SK-N-SH (cell line): ENCODE measurements around the gene CALD1. TPM values are rescaled to one million over a fixed set of nuclear protein-coding genes. Genes with fewer than 3 reads are reported as not detected.

Experiments used
- CTCF ChIA-PET: fragments of 300-600, 350-600 bp; formaldehyde crosslinking; extraction: SDS; loops from one replicate; lab custom pipeline; 2021; lab: Yijun Ruan, JAX
- POLR2A ChIA-PET: fragments of 350-600 bp; sonication (Branson Sonifier 250); formaldehyde crosslinking; extraction: SDS; loops from one replicate; lab custom pipeline; 2020; ENCODE audit warnings: antibody characterized with exemption, inconsistent platforms; lab: Yijun Ruan, JAX
- DNase-seq: peaks from one replicate; pipeline ENCODE4 v3.0.0; 2012
- H2AFZ ChIP-seq: fragments of 200-600 bp; sonication (generic); 2 replicates; pipeline ENCODE4 v1.8.1; 2016; ENCODE audit warnings: antibody characterized with exemption, mild to moderate bottlenecking, low read depth
- H3F3A ChIP-seq: fragments of 200-600 bp; sonication (generic); replicated peaks from 2 replicates; pipeline ENCODE3; 2016; ENCODE audit warnings: antibody characterized with exemption, mild to moderate bottlenecking; ENCODE audit not compliant: insufficient read depth
- H3K27ac ChIP-seq, 2 experiments: fragments of 200-500 bp in 1 of 2; fragments of 200-600 bp in 1 of 2; sonication (Bioruptor generic) in 1 of 2; sonication (generic), shearing (Covaris generic) in 1 of 2; 2 replicates each; pipeline versions ENCODE4 v1.5.1 to v1.6.1; 2014 to 2016; ENCODE audit warnings: low read depth in 2 of 2, inconsistent platforms in 1 of 2, low read length in 1 of 2, mild to moderate bottlenecking in 1 of 2, mixed read lengths in 1 of 2
- H3K27me3 ChIP-seq: fragments of 200-600 bp; sonication (generic), shearing (Covaris generic); 2 replicates; pipeline ENCODE4 v1.6.1; 2016; ENCODE audit warnings: mixed run types; ENCODE audit not compliant: insufficient read depth
- H3K36me3 ChIP-seq, 2 experiments: fragments of 200-500 bp in 1 of 2; fragments of 200-600 bp in 1 of 2; sonication (Bioruptor generic) in 1 of 2; sonication (generic) in 1 of 2; replicated peaks in 1 of 2; 2 replicates each; pipeline versions ENCODE3 to v1.5.1; 2014 to 2016; ENCODE audit warnings: low read length in 1 of 2, mild to moderate bottlenecking in 1 of 2; ENCODE audit not compliant: insufficient read depth in 2 of 2, control insufficient read depth in 1 of 2
- H3K4me1 ChIP-seq, 2 experiments: fragments of 200-500 bp in 1 of 2; fragments of 200-600 bp in 1 of 2; sonication (Bioruptor generic) in 1 of 2; sonication (generic), shearing (Covaris generic) in 1 of 2; 2 replicates each; pipeline versions ENCODE4 v1.5.1 to v1.6.1; 2014 to 2016; ENCODE audit warnings: low read depth in 1 of 2, low read length in 1 of 2, mixed run types in 1 of 2; ENCODE audit not compliant: insufficient read depth in 2 of 2, control insufficient read depth in 1 of 2
- H3K4me2 ChIP-seq: fragments of 200-600 bp; sonication (generic), shearing (Covaris generic); 2 replicates; pipeline ENCODE4 v1.6.1; 2017; ENCODE audit warnings: mixed run types
- H3K4me3 ChIP-seq, 2 experiments: fragments of 200-500 bp in 1 of 2; fragments of 200-600 bp in 1 of 2; sonication (Bioruptor generic) in 1 of 2; sonication (generic), shearing (Covaris generic) in 1 of 2; 2 replicates each; pipeline versions ENCODE4 v1.5.1 to v1.8.1; 2014 to 2016; ENCODE audit warnings: low read depth in 2 of 2, inconsistent platforms in 1 of 2, low read length in 1 of 2, mild to moderate bottlenecking in 1 of 2, mixed read lengths in 1 of 2, moderate library complexity in 1 of 2
- H3K79me2 ChIP-seq: fragments of 200-600 bp; sonication (generic); 2 replicates; pipeline ENCODE4 v1.8.1; 2017; ENCODE audit warnings: mild to moderate bottlenecking; ENCODE audit not compliant: insufficient read depth
- H3K9ac ChIP-seq: fragments of 200-600 bp; sonication (generic); 2 replicates; pipeline ENCODE4 v1.6.1; 2017; ENCODE audit warnings: mixed run types
- H3K9me2 ChIP-seq: fragments of 200-600 bp; sonication (generic); 2 replicates; pipeline ENCODE4 v1.6.1; 2017; ENCODE audit warnings: mixed run types
- H3K9me3 ChIP-seq: fragments of 200-600 bp; sonication (generic); 2 replicates; pipeline ENCODE4 v1.6.1; 2017; ENCODE audit warnings: mixed run types, mild to moderate bottlenecking, moderate library complexity
- H4K20me1 ChIP-seq: fragments of 200-600 bp; sonication (generic); 2 replicates; pipeline ENCODE4 v1.6.1; 2017; ENCODE audit warnings: mild to moderate bottlenecking, mixed run types; ENCODE audit not compliant: insufficient read depth
- ELF1 ChIP-seq: IDR thresholded peaks from 2 replicates; pipeline ENCODE4 v1.4.0; 2012
- EP300 ChIP-seq, 2 experiments: IDR thresholded peaks; 2 replicates each; pipeline versions ENCODE4 v1.4.0 to v1.6.1; 2012; ENCODE audit warnings: borderline replicate concordance in 1 of 2, low read depth in 1 of 2, low read length in 1 of 2
- FOSL2 ChIP-seq: IDR thresholded peaks from 2 replicates; pipeline ENCODE4 v1.4.0; 2012; ENCODE audit warnings: low read depth, mild to moderate bottlenecking, moderate library complexity, borderline replicate concordance
- FOXJ3 ChIP-seq: sonication (generic); formaldehyde crosslinking; IDR thresholded peaks from 2 replicates; pipeline ENCODE4 v1.5.1; 2020; ENCODE audit warnings: mild to moderate bottlenecking, missing genetic modification reagents
- GABPA ChIP-seq: IDR thresholded peaks from 2 replicates; pipeline ENCODE4 v1.4.0; 2012; ENCODE audit warnings: low read depth, mild to moderate bottlenecking
- GATA2 ChIP-seq: sonication (generic); formaldehyde crosslinking; IDR thresholded peaks from 2 replicates; pipeline ENCODE4 v1.5.0; 2020; ENCODE audit warnings: mild to moderate bottlenecking, missing genetic modification reagents
- JUND ChIP-seq: IDR thresholded peaks from 2 replicates; pipeline ENCODE4 v1.4.0; 2012
- MAX ChIP-seq: IDR thresholded peaks from 2 replicates; pipeline ENCODE4 v1.4.0; 2012; ENCODE audit warnings: low read depth
- NFIC ChIP-seq: IDR thresholded peaks from 2 replicates; pipeline ENCODE4 v1.4.0; 2012; ENCODE audit warnings: borderline replicate concordance
- NRF1 ChIP-seq: IDR thresholded peaks from 2 replicates; pipeline ENCODE4 v1.6.1; 2012; ENCODE audit warnings: low read depth, mild to moderate bottlenecking, low read length
- PBX3 ChIP-seq: IDR thresholded peaks from 2 replicates; pipeline ENCODE4; 2012
- RAD21 ChIP-seq: IDR thresholded peaks from 2 replicates; pipeline ENCODE4 v1.6.1; 2012; ENCODE audit warnings: mild to moderate bottlenecking, low read length
- REST ChIP-seq: IDR thresholded peaks from 2 replicates; pipeline ENCODE4 v1.6.1; 2012; ENCODE audit warnings: mild to moderate bottlenecking, low read depth, low read length, moderate library complexity
- RFX5 ChIP-seq: IDR thresholded peaks from 2 replicates; pipeline ENCODE4 v1.6.1; 2012; ENCODE audit warnings: mild to moderate bottlenecking, improper control_type of control experiment, low read length
- RXRA ChIP-seq: IDR thresholded peaks from 2 replicates; pipeline ENCODE4 v1.4.0; 2012; ENCODE audit warnings: low read depth, mild to moderate bottlenecking, borderline replicate concordance
- SIN3A ChIP-seq: IDR thresholded peaks from 2 replicates; pipeline ENCODE4 v1.6.1; 2012; ENCODE audit warnings: low read depth, mild to moderate bottlenecking, low read length, moderate library complexity, borderline replicate concordance
- TAF1 ChIP-seq: IDR thresholded peaks from 2 replicates; pipeline ENCODE4 v1.6.1; 2012; ENCODE audit warnings: low read depth, mild to moderate bottlenecking, low read length, moderate library complexity, borderline replicate concordance
- TCF12 ChIP-seq: IDR thresholded peaks from 2 replicates; pipeline ENCODE4 v1.4.0; 2012
- TEAD4 ChIP-seq: IDR thresholded peaks from 2 replicates; pipeline ENCODE4 v1.4.0; 2012; ENCODE audit warnings: mild to moderate bottlenecking, borderline replicate concordance; ENCODE audit not compliant: insufficient read depth
- USF1 ChIP-seq: IDR thresholded peaks from 2 replicates; pipeline ENCODE4 v1.4.0; 2012; ENCODE audit warnings: low read depth, borderline replicate concordance
- YY1 ChIP-seq: IDR thresholded peaks from 2 replicates; pipeline ENCODE4 v1.4.0; 2012; ENCODE audit warnings: low read depth, mild to moderate bottlenecking
- WGBS: methylation state at CpG from one replicate; pipeline ENCODE4 v1.1.6; 2017; ENCODE audit warnings: low lambda C conversion rate; 5-methylcytosine and 5-hydroxymethylcytosine counted together
- polyA plus RNA-seq, 3 experiments: library from polyadenylated mRNA; depleted of rRNA; stranded (reverse); fragments of >200 nt; gene quantifications; 2 replicates each; pipeline ENCODE4 v1.2.3, GENCODE V29; 2012
- TF ChIP-seq, protein P1 (sequence below): fragments of 150-350 bp; IDR thresholded peaks from 2 replicates; pipeline ENCODE4 v1.6.1; 2016; ENCODE audit warnings: mild to moderate bottlenecking, low read depth, low read length

Gene CALD1
- polyA plus RNA-seq, 1 of the 3 experiments (the other 2 are of a cell fraction), result 299 TPM

DNA sequence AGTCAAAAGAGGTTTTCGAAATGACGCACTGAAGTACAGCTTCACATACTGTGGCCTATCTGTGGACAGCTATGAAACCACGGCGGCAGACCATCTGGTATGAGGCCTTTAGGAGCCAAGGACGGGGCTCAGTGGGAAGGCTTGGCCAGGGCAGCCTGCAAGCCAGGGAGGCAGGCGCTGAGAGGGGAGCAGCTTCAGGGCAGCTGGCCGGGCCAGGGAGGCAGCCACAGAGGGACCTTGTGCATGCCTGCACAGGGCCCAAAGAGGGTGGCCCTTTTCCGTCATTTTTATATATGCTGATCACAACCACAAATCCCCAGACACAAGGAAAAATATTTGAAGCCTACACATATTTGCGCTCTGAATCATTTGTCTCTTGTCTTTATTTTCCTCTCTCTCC lies 13.5 kb downstream of the CALD1 start:
- H2AFZ ChIP-seq, result no peak overlapping the region
- H3K4me3 ChIP-seq, result no peak overlapping the region
- H3K9me3 ChIP-seq, result no peaks in the 10 kb centered on the region
- ChIA-PET CTCF (interaction anchor here (1.1 kb wide), 2 partner anchors 11 to 14 kb away, joined by 3 read pairs; no protein-coding TSS in a partner anchor), POLR2A (no interaction called here)
- peaks cover 100% of the 10 kb centered on the region for H3K79me2 ChIP-seq
- peaks cover 12 to 58% of the 10 kb centered on the region in 2 experiments for H3K36me3 ChIP-seq
- no peak overlapping the region for H3K4me2 ChIP-seq
- TF ChIP-seq GABPA, result no peak
- no peak for TF ChIP-seq REST
- TF ChIP-seq RFX5, result no peak
- TF ChIP-seq GATA2 (CRISPR knock-in tag), result no peak
- TF ChIP-seq JUND, result 0 out of 2 replicates have a peak, but pooled peaks have one; percentile 11
- no peak for TF ChIP-seq SIN3A
- TF ChIP-seq NRF1, result no peak
- H3K27me3 ChIP-seq, result no peaks in the 10 kb centered on the region
- H3K27ac ChIP-seq, result peak overlapping the region in 1 of 2 experiments; percentile 46; a peak in 2 of 4 replicates
- DNase-seq, result no peak
- peaks cover 7 to 9% of the 10 kb centered on the region in 2 experiments; a peak in 3 of 4 replicates for H3K4me1 ChIP-seq
- no peak overlapping the region for H3K9ac ChIP-seq
- WGBS, result 92% methylated on average over 9 of the region's 9 CpGs
- peaks cover 96% of the 10 kb centered on the region for H4K20me1 ChIP-seq
- H3F3A ChIP-seq, result peaks cover 34% of the 10 kb centered on the region
- no peaks in the 10 kb centered on the region for H3K9me2 ChIP-seq

GRCh38 chr7:134795231-134795630 lies 15.8 kb downstream of the CALD1 start:
- Histone ChIP-seq H2AFZ (no peak overlapping the region), H3K36me3 (peaks cover 16 to 80% of the 10 kb centered on the region in 2 experiments), H3K9ac (no peak overlapping the region), H3K4me2 (no peak overlapping the region), H3K4me3 (no peak overlapping the region), H3F3A (peaks cover 43% of the 10 kb centered on the region), H3K9me2 (no peaks in the 10 kb centered on the region), H3K9me3 (no peaks in the 10 kb centered on the region), H3K27ac (no peak overlapping the region), H4K20me1 (peaks cover 98% of the 10 kb centered on the region), H3K79me2 (peaks cover 100% of the 10 kb centered on the region), H3K27me3 (no peaks in the 10 kb centered on the region), H3K4me1 (peaks cover 1 to 15% of the 10 kb centered on the region in 2 experiments)
- POLR2A ChIA-PET, result no interaction called here
- DNase-seq, result no peak
- TF ChIP-seq RXRA (no peak), ELF1 (no peak), PBX3 (no peak), NRF1 (no peak), RAD21 (no peak), SIN3A (no peak), TEAD4 (no peak), EP300 (IDR thresholded peaks at IDR 0.05; ENCODE audit: borderline replicate concordance in 1 of 2, low read depth in 1 of 2, low read length in 1 of 2) (no peak), USF1 (no peak), TCF12 (no peak), TAF1 (no peak), FOXJ3 (CRISPR knock-in tag) (no peak), YY1 (no peak), MAX (no peak), NFIC (no peak), FOSL2 (no peak)
- TF ChIP-seq, protein P1, sequence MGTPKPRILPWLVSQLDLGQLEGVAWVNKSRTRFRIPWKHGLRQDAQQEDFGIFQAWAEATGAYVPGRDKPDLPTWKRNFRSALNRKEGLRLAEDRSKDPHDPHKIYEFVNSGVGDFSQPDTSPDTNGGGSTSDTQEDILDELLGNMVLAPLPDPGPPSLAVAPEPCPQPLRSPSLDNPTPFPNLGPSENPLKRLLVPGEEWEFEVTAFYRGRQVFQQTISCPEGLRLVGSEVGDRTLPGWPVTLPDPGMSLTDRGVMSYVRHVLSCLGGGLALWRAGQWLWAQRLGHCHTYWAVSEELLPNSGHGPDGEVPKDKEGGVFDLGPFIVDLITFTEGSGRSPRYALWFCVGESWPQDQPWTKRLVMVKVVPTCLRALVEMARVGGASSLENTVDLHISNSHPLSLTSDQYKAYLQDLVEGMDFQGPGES, result no peak
- CTCF ChIA-PET, result no interaction called here
- WGBS, result 91% methylated on average over 5 of the region's 5 CpGs
